T-helper 9 cell (primary cell): ENCODE measurements around the gene MECP2.
"Not testable (repeated sequence)": the region's sequence is repeated elsewhere in the genome, so short reads cannot be mapped to it uniquely, and the experiment has no call there.

ENCODE experiments used
- DNase-seq: peaks from one replicate; pipeline ENCODE4 v3.0.0-alpha.2; 2020

Gene MECP2

DNA sequence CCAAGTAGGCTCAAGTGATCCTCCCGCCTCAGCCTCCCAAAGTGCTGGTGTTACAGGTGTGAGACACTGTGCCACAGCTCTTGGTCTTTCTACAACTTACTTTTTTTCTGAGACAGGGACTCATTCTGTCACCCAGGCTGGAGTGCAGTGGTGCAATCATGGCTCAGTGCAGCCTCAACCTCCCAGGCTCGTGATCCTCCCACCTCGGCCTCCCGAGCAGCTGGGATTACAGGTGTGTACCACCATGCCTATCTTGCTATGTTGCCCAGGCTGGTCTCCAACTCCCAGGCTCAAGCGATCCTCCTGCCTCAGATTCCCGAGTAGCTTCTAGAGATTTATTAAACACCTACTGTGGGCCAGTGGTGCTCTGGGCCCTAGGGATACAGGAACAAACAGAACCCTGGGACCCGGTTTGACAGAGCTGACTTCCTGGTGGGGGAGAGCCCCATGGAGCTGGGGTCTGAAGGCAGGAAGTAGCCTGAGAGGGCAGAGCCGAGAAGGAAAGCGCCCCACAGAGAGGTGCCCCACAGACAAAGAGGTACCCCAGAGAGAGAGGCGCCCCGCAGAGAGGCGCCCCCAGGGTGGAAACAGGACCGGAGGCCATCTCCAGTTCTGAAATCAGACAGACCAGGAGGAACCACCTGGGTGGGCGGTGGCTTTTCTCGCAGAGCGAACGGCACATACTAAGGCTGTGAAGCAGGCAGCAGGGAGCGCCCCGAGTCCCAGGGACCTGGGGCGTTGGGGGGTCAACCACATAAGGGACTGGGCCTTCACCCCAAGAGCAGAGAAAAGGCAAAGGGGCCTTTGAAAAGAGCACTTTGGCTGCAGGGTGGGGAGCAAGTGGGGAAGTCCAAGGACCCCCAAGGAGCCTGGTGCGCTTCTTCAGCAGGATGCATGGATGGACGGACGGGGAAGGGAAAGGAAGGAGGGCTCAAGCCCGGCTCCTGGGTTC is 82.8 kb downstream of the MECP2 start:
- no peak for DNase-seq

DNA sequence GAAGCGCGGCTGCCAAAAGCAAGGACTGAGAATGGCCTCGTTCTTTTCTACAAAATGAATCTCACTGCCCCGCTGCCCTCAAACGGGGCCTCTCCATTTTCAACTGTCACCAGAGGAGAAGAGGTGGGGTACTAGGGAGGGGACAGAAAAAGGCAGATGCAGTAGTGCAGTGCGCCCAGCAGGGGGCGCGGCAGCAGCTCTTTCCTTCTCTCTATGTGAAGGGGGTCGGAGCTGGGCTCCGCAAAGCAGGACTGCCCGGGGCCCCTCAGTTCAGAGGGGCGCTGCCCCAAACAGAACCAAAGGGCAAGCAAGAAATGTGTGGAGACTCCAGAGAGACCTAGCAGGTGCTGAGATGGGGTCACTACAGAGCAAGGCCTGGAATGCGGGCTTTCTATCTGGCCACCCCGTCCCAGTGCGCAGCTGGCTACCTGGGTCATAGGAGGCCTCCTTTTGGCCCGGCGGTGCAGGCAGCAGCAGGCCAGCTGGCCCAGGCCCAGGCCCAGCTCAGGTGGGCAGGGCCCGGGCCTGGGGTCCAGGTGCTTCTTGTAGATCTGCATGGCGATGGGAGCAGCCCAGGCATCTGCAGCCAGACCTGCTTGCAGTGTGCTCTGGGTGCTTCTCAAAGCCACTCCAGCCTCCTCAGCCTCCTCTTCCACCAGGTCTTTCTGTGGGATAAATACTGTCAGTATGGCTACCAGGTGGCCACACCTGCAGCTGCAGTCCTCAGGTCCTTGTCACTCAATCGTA is 83.7 kb downstream of the MECP2 start:
- peak; percentile 37 for DNase-seq

DNA sequence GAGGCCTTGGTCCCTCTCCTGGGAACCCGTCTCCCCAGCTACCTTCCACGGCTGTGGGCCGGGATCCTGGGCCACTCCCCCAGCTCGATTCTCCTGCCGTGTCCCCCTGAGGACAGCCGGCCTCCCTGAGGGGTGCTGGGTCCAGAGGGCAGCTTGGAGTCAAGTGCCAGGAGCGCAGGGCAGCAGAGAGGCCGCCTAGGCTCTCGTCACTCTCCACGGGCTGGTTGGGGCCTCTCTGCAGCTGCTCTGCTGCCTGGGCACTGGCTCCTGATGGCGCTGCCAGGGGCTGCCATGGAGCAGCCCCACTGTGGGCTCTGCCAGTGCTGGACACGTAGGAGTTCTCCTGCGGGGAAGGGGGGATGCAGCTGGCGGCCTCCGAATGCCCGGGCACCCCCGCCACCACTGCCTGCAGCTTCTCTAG is 84.5 kb downstream of the MECP2 start:
- DNase-seq, result no peak

DNA sequence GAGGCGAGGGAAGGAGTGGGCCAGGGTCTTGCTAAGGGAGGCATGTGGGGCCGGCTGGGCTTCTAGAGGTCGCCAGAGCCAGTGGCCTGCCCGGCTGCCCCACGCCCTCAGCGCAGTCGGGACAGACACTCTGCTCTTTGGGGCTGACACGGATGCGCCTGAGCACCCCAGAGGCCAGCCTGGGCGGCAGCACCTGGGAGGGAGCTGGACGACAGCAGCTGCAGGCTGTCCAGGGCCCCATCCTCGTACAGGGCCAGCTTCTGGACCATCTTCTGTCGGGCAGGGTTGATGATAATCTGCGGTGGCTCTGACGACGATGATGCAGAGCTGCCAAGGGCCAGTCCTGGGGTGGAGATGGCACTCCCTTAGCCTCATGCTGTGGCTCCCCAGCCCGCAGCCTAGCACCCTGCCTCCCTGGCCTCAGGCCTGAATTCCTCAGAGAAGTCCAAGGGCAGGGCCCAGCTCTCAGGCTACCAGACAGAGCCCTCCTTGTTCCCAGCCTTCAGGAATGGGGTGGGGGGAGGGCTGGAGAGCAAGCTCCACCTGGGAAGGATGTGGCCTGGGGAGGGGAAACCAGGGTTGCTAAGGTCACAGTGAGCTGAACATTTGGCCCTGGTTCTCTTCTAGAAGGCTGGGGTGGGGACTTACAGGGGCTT is 85.1 kb downstream of the MECP2 start:
- no peak for DNase-seq

DNA sequence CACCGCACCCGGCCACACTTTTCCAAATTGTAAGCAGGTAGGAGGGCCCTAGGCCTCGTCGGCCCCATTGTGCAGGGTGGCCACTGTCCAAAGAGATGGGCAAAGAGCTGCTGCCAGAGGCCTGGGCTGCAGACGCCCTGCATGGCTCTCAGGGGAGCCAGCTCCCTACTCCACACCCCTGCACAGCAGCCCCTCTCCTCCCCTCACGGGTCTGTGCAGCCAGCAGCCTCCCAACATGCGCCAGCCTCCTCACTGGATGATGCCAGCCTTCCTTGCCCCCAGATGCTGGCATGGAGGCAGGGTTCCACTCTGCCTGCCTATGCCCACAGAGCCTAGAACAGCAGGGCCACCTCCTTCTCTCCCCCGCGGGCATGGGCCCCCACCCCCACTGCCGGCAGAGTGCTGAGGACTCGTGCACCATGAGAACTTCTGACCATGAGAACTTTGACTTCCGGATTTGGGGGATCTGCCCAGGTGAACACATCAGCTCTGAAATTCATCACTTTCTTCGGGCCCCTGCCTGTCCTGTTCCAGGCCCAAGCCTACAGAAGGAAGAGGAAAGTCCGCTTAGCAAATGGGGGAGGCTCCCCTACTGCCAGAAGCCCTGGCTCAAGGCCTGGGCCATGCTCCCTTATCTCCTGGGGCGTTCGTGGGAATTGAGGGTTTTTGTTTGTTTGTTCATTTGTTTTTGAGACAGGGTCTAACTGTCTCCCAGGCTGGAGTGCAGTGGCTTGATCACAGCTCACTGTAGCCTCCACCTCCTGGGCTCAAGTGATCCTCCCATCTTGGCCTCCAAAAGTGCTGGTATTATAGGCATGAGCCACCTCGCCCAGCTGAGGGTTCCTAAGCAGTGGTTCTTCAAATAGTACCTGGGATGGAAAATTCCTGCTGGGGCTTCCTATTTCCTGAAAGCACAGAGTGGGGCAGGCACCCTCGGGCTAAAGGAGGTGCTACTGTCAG is 85.9 kb downstream of the MECP2 start:
- DNase-seq, result no peak

DNA sequence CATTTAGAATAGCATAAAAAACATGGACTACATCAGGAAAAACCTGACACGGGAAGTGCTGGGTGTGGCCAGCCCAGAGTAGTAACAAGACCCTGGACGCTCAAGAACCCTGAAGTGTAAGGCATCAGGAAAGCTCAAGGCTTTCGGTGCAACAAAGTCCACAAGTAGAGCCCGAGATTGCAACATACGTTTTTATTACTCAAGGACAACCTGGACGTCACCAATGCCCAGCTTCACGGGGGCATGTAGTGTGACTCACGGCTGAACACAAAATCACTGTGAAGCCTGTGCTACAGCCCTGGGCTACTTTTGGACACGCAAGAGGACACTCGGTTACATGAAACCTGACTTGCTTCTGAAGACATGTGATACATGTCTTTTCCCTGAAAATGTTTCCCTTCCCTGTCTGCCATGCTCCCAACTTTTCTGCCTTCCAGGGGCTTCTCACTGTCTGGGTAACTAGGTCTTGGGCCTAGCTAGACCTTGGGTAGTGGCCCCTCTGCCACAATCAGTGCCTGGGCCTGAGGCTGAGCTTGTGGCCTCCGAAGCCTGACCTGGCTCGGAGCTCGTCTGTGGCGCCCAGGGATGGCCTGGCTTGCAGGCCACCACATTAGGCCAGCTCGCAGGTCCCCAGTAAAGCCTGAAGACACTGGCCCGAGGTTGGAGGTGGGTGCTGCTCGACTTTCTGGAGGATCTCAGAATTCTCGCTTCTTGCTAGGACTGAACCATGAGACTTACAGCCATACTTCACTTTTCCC is 87.0 kb downstream of the MECP2 start:
- DNase-seq, result no peak

DNA sequence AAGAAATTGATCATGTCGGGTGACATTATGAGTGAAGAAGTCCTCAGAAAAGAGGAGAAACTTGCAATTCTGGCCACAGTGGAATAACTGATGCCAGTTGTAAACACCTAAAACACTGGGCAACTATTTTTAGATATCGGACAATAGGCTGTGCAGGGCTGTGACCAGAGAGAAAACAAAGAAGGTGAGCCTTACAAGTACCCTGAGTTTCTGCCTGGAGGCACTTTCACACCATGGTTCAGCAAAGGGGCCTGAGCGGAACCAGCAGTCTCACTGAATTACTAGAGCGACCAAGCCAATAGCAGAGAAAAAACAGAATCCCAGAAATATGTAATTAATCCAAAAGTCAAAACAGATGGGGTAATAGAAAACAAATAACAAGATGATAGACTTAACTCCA is 89.0 kb downstream of the MECP2 start:
- DNase-seq, result no peak

DNA sequence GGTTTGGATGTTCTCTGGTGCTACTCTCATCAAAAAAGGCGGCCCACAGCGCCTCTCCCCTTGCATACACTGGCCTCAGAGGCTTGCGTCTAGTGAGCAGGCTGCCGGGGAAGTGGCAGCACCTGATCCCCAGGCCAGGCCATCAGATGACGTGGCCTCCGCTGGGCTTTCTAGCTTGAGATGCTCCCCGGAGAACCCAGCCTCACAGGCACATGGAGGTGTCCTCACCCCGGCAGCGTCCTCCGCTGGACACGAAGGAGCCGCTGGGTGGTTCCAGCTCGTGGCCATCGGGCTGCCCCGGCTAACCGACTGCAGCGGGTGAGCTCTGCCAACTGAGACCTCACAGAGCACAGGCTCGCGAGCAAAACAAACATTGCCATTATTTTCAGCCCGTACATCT is 90.6 kb downstream of the MECP2 start:
- DNase-seq, result no peak

DNA sequence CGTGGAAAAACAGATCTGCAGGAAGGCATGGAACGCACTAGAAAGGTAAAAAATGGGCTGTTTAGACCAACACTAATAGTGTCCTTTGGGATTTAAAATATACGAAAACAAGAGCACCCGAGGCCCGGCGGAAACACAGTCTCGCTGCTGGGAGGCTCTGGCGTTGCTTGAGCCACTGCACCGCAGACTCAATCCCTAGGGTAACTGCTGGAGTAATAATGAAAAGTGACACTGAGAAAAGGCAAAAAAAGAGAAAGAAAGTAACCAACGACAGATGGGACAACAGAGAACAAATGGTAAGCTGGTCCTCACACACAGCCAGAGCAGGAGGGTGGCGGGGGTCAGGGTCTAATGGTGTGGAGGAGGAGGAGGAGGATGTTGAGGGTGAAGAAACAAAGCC is 93.2 kb downstream of the MECP2 start:
- DNase-seq, result no peak

DNA sequence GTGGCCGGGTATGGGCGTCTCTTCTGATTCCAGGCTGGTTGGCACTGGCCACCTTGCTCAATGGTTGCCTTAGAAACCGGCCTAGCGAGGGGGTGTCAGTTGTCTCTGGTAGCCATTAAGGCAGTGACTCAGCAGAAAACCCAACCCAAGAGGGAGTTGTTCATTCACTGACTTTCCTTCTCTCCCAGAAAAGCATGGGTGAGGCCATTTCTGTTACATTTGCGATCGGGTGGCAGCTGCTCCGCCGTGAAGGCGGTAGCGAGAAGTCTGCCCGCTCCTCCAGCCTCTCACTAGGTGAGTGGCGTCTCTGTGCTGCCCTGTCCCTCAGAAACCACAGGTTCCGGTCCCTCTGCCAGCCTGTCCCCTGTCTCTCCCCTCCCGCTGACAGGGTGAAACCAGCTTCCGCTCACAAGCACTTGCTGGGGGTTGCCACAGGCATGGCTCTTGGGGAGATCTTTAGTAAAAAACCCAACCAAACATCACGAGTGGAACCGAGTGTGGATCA is 95.2 kb downstream of the MECP2 start:
- no peak for DNase-seq

DNA sequence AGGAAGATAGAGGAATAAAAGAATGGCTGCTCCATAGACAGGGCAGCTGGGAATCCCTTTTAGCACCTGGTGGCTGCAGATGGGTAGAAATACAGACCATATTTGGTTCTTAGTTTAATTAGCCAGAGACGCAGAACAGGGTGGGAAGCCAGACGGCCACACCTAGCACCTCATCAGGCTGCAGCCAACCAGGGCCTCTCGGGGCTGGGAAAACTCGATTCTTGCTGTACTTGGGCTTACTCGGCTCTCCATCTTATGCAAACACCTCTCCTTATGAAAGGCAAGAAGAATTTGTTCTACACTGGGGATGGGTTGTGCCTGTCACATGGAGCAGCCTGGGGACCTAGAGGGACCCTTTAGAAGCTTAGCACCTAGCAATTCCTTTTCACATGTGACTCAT is 97.5 kb downstream of the MECP2 start:
- no peak for DNase-seq

DNA sequence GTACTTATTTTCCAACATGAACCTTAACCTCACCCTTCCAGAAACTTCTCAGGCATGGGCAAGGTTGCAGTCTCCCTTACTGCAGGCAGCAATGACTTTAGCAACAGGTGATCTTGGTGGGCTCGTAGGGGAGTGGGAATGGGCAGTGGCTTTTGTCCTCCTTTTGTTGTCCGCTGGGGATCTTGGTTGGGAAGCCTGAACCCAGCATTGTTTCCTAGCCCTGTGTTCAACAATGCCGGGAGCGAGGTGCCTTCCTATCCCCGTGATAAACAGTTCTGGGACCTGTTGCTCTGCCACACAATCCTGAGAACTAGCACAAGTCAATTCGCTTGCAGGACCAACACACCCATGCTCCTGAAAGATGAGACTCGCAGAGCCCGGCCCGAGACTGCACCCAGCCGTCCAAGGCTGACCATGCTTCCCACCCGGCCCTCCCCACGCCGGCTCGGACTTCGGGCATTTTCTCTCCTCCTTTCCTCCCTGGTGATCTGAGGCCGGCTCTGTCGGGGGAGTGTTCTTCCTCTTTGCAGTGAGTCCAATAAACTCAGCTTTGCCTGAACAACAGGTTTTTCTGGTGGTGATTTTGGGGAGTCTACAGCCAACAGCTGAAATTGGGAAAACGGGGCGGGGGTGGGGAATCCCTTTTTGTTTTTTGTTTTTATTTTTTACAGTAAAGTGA is 98.0 kb downstream of the MECP2 start:
- no peak for DNase-seq

DNA sequence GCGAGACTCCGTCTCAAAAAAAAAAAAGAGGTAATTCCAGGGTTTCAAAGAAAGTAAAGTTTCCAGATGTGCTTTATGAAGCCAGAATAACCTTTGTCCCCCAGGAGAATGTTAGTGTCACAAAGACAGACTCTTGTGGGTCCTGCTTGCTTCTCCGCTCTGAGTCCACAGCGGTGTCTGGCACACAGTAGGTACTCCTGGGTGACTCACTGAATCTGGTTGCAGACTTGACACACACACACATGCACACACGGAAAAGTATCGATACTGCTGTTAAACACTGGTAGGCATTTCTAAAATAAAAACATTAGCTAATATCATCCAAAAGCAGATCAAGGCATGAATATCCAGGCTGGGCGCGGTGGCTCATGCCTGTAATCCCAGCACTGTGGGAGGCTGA is 102.0 kb downstream of the MECP2 start:
- DNase-seq, result no peak

DNA sequence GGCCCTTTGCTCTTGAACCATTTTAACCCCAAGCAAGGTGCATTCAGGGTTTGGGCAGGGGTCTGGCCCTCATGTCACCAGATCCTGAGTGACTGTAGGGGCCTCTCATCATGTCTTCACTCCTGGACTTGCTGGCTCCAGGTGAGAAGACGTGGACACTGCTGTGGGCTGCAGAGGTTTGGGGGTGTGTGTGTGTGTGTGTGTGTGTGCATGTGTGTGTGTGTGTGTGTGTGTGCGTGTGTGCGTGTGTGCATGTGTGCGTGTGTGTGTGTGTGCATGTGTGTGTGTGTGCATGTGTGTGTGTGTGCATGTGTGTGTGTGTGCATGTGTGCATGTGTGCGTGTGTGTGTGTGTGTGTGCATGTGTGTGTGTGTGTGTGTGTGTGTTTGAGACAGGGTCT is 103.1 kb downstream of the MECP2 start:
- DNase-seq, result not testable (repeated sequence)

DNA sequence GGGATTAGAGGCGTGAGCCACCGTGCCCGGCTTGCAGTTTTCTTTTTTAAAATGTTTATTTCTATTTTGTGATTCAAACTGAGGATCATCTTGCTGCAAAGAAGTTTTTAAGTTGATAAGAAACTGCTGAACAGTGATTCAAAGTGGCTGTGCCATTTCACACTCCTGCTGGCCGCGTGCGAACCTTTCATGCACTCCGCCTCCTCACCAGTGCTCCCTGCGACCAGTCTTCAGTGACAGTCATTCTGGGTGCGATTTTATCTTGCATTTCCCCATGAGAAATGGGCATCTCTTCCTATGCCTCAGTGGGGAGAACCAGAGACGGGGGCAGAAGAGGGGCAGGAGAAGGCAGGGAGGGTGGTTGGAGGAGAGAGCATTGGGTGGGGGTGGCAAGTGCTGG is 103.5 kb downstream of the MECP2 start:
- DNase-seq, result no peak

DNA sequence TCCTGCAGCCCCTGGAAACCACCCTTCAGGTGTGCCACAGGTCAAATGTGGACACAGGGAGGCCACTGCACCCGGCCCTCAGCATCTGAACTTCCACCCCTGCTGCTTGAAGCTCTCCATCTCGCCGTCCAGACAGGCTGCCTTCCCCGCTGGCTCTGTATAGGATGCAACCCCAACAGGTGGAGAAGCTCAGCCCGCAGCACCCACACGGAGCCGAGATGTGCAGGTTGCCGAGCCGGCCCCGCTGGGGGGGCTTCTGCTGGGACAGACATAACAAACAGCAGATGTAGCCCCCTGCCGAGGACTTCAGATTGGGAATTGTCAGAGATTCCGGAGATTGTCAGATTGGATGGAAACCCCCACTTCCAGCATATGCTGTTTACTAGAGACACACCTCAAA is 104.4 kb downstream of the MECP2 start:
- DNase-seq, result no peak

DNA sequence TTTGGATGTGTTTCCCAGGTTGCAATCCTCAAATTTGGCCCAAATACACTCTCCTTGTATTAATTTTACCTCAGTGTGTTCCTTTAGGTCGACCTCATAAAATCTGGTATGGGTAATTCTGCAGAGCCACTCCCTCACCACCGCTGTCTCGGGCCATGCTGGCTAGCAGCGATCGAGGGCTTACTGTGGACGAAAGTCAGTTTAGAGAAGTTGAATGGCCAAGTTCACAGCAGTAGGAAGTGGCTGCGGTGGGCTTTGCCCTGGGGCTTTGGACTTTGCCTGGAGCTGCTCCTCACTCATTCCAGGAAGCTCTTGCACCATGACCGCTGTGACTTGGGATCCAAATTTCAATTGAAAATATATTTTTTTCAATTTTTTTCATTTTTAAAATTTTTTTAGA is 105.3 kb downstream of the MECP2 start:
- no peak for DNase-seq

DNA sequence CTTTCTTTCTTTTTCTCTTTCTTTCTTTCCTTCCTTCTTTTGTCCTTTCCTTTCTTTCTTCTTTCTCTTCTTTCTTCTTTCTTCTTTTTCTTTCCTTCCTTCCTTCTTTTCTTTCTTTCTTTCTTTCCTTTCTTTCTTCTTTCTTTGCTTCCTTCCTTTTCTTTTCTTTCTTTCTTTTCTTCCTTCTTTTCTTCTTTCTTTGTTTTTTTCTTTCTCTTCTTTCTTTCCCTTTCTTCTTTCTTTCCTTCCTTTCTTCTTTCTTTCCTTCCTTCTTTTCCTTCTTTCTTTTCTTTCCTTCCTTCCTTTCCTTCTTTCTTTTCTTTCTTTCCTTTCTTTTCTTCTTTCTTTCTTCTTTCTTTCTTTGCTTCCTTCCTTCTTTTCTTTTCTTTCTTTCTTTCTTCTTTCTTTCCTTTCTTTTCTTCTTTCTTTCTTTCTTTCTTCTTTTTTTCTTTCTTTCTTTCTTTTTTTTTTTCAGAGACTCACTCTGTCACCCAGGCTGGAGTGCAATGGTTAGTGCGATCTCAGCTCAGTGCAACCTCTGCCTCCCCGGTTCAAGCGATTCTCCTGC is 106.4 kb downstream of the MECP2 start:
- no peak for DNase-seq

DNA sequence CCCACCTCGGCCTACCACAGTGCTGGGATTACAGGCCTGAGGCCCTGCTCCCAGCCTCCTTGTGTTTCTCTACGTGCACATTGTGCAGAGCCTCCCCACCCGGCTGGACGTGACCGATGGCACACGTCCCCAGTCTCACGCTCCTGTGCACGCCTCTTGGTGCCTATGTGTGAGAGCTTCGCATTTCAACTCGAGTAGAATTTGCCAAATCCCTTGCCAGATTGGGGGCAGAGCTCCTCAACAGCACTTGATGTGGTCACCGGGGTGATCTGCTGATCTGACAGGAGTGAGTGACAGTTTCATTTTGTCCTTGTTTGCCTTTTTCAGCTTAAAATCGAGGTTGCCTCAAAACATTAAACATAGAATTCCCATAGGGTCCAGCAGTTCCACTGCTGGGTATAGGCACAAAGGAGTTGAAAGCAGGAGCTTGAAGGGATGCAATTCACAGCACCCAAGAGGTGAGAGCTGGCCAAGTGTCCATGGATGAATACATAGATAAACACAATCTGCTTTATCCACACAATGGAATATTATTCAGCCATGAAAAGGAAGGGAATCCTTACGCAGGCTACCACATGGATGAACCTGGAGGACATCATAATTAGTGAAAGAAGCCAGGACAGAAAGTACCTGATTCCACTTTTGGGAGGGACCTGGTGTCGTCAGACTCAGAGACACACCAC is 107.4 kb downstream of the MECP2 start:
- no peak for DNase-seq

DNA sequence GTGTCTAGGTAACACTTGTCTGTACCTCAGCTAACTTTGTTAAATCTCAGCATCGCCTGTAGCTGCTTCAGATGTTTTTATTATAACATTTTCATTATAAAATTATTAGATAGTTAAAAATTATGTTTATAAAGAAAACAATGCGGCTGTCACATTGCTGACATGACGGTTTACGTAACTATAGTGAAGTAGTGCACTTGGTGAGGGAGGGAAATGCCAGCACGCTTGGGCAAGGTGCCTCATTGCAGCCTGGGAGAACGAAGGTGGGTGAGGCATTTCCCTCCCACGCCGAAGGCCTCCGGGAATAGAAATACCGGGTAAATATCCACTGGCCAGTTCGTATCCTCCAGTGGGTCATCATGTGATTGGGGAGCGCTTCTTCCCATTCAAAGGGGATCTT is 109.0 kb downstream of the MECP2 start:
- DNase-seq, result no peak
